ENCODE measurements around the gene MYO9B. TPM values are rescaled to one million over a fixed set of nuclear protein-coding genes. Genes with fewer than 3 reads are reported as not detected.
A peak's percentile ranks its signal among the peaks of the same experiment; 100 is the strongest.

MYO9B gene
- total and polyA plus RNA-seq, 2 of the 13 experiments (the other 11 are each of a cell fraction or from before 2014, with no cell fraction given): 18.0 to 18.3 TPM

DNA sequence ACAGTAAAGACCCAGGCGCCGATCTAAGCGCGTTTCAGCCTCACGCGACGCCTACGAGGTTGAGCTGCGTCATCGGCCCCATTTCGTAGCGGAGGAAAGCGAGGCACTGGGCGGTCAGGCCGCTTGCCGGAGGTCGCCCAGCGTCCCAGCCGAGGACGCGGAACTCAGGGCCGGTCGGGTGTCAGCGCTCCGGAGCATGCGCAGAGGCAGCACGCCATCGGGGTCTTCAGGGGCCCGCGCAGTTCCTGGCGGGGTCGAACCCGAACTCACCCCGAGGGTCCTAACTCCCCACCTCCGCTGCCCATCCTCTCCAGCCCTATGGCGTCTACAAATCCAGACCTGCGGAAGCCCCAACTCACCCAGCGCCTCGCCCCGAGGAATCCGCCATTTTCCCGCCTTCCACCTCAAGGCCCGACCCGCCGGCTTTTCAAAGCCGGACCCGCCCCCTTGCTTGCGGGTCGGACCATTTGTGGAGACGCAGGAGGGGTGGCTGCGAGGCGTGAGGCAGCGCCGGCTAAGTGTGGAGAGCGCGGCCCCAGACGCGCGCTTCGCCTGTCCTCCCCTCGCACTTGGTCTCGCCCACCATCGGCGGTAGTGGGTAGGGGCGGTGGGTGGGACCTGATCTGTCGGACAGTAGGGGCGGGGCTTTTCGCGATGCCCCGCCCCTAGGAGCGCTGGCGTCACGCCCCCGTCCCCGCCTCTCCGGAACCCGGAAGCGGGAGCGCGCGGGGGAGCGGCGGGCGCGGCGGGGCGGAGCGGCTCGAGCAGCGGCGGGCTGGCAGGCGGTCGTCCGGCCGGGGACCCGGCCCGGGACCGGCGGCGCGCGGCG lies at the start of gene MYO9B, which contains the start of gene HAUS8 (continued):
- TF ChIP-seq PLRG1 (conservative IDR thresholded peaks at IDR 0.05): no peak
- TF ChIP-seq ZNF598 (CRISPR knock-in tag; IDR thresholded peaks at IDR 0.05; ENCODE audit: borderline replicate concordance): peak; percentile 63; the same call in 1 of the 2 replicates
- 0 out of 2 replicates have a peak, but pooled peaks have one; percentile 38 for TF ChIP-seq NFRKB (IDR thresholded peaks at IDR 0.05)
- peak; percentile 41 for TF ChIP-seq ELF3 (CRISPR knock-in tag; IDR thresholded peaks at IDR 0.05)
- TF ChIP-seq, protein P1, sequence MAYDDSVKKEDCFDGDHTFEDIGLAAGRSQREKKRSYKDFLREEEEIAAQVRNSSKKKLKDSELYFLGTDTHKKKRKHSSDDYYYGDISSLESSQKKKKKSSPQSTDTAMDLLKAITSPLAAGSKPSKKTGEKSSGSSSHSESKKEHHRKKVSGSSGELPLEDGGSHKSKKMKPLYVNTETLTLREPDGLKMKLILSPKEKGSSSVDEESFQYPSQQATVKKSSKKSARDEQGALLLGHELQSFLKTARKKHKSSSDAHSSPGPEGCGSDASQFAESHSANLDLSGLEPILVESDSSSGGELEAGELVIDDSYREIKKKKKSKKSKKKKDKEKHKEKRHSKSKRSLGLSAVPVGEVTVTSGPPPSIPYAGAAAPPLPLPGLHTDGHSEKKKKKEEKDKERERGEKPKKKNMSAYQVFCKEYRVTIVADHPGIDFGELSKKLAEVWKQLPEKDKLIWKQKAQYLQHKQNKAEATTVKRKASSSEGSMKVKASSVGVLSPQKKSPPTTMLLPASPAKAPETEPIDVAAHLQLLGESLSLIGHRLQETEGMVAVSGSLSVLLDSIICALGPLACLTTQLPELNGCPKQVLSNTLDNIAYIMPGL (CRISPR knock-in tag; IDR thresholded peaks at IDR 0.05; ENCODE audit: borderline replicate concordance in 1 of 2, low read depth in 1 of 2): peak; percentile 49 to 64
- TF ChIP-seq PHF21A (CRISPR knock-in tag; IDR thresholded peaks at IDR 0.05): peak; percentile 62; the same call in 1 of the 2 replicates
- TF ChIP-seq SP2 (CRISPR knock-in tag; IDR thresholded peaks at IDR 0.05): peak; percentile 63
- TF ChIP-seq ZNF17 (CRISPR knock-in tag; IDR thresholded peaks at IDR 0.05): no peak
- TF ChIP-seq, protein P2, sequence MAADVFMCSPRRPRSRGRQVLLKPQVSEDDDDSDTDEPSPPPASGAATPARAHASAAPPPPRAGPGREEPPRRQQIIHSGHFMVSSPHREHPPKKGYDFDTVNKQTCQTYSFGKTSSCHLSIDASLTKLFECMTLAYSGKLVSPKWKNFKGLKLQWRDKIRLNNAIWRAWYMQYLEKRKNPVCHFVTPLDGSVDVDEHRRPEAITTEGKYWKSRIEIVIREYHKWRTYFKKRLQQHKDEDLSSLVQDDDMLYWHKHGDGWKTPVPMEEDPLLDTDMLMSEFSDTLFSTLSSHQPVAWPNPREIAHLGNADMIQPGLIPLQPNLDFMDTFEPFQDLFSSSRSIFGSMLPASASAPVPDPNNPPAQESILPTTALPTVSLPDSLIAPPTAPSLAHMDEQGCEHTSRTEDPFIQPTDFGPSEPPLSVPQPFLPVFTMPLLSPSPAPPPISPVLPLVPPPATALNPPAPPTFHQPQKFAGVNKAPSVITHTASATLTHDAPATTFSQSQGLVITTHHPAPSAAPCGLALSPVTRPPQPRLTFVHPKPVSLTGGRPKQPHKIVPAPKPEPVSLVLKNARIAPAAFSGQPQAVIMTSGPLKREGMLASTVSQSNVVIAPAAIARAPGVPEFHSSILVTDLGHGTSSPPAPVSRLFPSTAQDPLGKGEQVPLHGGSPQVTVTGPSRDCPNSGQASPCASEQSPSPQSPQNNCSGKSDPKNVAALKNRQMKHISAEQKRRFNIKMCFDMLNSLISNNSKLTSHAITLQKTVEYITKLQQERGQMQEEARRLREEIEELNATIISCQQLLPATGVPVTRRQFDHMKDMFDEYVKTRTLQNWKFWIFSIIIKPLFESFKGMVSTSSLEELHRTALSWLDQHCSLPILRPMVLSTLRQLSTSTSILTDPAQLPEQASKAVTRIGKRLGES (CRISPR knock-in tag; IDR thresholded peaks at IDR 0.05; ENCODE audit: borderline replicate concordance): no peak
- no peak for TF ChIP-seq SSRP1 (CRISPR knock-in tag; IDR thresholded peaks at IDR 0.05)
- no peak for TF ChIP-seq EP300 (IDR thresholded peaks at IDR 0.05; ENCODE audit: low read depth in 2 of 2, low read length in 2 of 2)
- TF ChIP-seq EP300 (CRISPR knock-in tag; IDR thresholded peaks at IDR 0.05; ENCODE audit: borderline replicate concordance): no peak; the same call in 1 of the 2 replicates
- TF ChIP-seq HIC2 (CRISPR knock-in tag; IDR thresholded peaks at IDR 0.05; ENCODE audit: low read depth): no peak
- TF ChIP-seq SMAD9 (CRISPR knock-in tag; IDR thresholded peaks at IDR 0.05): no peak
- no peak for TF ChIP-seq SNAPC2 (CRISPR knock-in tag; IDR thresholded peaks at IDR 0.05)
- TF ChIP-seq HDAC1 (CRISPR knock-in tag; IDR thresholded peaks at IDR 0.05): peak; percentile 96
- TF ChIP-seq, protein P3, sequence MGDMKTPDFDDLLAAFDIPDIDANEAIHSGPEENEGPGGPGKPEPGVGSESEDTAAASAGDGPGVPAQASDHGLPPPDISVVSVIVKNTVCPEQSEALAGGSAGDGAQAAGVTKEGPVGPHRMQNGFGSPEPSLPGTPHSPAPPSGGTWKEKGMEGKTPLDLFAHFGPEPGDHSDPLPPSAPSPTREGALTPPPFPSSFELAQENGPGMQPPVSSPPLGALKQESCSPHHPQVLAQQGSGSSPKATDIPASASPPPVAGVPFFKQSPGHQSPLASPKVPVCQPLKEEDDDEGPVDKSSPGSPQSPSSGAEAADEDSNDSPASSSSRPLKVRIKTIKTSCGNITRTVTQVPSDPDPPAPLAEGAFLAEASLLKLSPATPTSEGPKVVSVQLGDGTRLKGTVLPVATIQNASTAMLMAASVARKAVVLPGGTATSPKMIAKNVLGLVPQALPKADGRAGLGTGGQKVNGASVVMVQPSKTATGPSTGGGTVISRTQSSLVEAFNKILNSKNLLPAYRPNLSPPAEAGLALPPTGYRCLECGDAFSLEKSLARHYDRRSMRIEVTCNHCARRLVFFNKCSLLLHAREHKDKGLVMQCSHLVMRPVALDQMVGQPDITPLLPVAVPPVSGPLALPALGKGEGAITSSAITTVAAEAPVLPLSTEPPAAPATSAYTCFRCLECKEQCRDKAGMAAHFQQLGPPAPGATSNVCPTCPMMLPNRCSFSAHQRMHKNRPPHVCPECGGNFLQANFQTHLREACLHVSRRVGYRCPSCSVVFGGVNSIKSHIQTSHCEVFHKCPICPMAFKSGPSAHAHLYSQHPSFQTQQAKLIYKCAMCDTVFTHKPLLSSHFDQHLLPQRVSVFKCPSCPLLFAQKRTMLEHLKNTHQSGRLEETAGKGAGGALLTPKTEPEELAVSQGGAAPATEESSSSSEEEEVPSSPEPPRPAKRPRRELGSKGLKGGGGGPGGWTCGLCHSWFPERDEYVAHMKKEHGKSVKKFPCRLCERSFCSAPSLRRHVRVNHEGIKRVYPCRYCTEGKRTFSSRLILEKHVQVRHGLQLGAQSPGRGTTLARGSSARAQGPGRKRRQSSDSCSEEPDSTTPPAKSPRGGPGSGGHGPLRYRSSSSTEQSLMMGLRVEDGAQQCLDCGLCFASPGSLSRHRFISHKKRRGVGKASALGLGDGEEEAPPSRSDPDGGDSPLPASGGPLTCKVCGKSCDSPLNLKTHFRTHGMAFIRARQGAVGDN (CRISPR knock-in tag; IDR thresholded peaks at IDR 0.05): peak; percentile 82
- peak; percentile 88; the same call in 2 of the 3 replicates for TF ChIP-seq MXI1 (IDR thresholded peaks at IDR 0.05; ENCODE audit: borderline replicate concordance, low read depth, low read length)
- 0 out of 2 replicates have a peak, but pooled peaks have one; percentile 48 for TF ChIP-seq ZNF225 (CRISPR knock-in tag; IDR thresholded peaks at IDR 0.05)
